ENCODE results near the gene PFKL.

- no peak for TF ChIP-seq FOXP2 (optimal IDR thresholded peaks at IDR 0.05; ENCODE audit: control extremely low read depth, extremely low read length, insufficient read depth)
- TF ChIP-seq EZH2 (IDR thresholded peaks at IDR 0.05): no peak
These were observed at the start of gene PFKL for GRCh38 chr21:44299458-44300261.
